A673 (cell line): Measurements from ENCODE around the gene SYNGR1.

Source experiments
- EZH2 ChIP-seq: fragments of 200-600 bp; sonication (generic); IDR thresholded peaks from 2 replicates; pipeline ENCODE4 v1.6.1; 2017; ENCODE audit warnings: borderline replicate concordance, low read depth, mild to moderate bottlenecking, mixed read lengths, antibody characterized with exemption, low read length; ENCODE audit not compliant: poor library complexity, severe bottlenecking
- TF ChIP-seq, protein P1 (sequence below): fragments of 300-800, 200-600 bp; sonication (generic); conservative IDR thresholded peaks from 2 replicates; pipeline ENCODE4 v1.5.1; 2017; ENCODE audit warnings: low read depth, mild to moderate bottlenecking, antibody characterized with exemption, low read length, moderate library complexity, mixed read lengths

DNA sequence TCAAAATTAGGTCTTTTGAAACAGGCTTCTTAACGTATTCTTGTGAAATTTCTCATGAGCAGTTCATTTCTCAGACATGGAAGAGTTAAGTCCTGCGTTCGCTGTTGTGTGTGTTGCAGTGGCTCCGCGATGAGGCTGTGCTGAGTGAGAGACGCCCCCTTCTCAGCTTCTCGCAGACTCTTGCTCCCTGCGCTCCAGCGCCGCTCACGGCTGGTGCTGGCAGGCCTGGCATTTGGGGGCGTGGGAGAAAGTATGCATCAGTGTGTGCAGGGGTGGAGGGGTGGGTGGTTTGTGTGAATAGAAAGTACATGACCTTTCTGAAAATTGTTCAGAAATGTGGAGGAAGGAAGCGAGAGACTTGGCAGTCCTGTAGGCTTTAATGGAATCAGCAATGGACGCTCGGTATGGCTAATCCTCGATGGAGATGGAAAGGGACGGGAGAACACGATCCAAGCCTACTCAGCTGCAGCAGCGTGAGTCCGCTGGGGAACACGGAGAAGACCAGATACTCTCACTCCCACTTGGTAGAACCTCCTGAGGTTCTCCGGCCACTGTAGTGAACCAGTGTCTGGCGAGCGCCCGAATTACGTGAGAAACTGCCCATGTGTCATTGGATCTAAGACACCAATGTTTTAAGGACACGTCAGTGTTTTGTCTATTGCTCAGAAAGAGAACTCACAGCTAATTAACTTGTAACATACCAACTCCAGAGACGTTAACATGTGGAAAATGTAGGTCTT is 55.7 kb downstream of the SYNGR1 start:
- TF ChIP-seq, protein P1, sequence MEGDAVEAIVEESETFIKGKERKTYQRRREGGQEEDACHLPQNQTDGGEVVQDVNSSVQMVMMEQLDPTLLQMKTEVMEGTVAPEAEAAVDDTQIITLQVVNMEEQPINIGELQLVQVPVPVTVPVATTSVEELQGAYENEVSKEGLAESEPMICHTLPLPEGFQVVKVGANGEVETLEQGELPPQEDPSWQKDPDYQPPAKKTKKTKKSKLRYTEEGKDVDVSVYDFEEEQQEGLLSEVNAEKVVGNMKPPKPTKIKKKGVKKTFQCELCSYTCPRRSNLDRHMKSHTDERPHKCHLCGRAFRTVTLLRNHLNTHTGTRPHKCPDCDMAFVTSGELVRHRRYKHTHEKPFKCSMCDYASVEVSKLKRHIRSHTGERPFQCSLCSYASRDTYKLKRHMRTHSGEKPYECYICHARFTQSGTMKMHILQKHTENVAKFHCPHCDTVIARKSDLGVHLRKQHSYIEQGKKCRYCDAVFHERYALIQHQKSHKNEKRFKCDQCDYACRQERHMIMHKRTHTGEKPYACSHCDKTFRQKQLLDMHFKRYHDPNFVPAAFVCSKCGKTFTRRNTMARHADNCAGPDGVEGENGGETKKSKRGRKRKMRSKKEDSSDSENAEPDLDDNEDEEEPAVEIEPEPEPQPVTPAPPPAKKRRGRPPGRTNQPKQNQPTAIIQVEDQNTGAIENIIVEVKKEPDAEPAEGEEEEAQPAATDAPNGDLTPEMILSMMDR = no peak
- no peak for TF ChIP-seq EZH2
